DMS 273 (cell line): ENCODE measurements around the gene MAGIX.
"Not testable (repeated sequence)": the region's sequence is repeated elsewhere in the genome, so short reads cannot be mapped to it uniquely, and the experiment has no call there.

Source experiments
- DNase-seq: peaks from one replicate; lab custom pipeline; 2025; ENCODE audit not compliant: unreplicated experiment; lab: John Stamatoyannopoulos, UW

Gene MAGIX

DNA sequence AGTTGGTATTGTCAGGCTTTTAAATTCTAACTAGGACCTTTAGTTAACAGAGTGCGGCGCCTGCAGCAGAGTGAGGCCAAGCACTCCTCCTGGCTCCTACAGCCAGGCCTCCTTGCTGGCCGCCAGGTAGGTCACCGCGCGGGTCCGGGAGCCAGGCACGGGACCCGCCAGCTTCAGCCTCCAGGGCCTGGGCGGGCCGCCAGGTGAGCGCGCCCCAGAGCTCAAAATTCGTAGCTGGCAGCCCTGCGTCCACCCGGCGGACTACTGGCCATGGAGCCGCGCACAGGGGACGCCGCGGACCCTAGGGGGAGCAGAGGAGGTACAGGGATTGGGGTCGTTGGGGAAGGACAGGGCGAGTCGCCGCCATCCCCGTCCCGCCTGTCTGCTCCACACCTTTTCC, at the start of gene MAGIX:
TSS of gene MAGIX (plus strand) at position 139 of the 400 bp plus-strand sequence. CDS start at position 271, 132 bp downstream.
- no peak for DNase-seq

DNA sequence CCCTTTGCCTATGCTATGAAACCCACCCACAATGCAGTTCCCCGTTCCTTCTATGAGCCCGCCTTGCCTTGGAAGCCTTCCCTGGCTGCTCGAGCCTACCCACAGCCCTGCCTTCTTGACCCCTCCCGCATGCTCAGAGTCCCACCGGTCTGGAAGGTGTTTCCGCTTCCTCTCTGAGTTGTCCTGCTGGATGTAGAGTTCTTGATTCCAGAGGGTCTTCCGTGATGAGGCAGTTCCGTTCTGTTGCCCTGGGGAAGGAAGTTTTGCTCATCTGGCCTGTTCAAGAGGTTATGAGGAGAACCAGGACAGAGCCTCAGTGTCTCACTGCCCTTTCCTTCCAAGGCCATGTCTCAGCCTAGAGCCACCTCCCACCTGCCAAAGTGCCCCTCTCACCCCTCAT, 46.5 kb upstream of the MAGIX start:
- no peak for DNase-seq

DNA sequence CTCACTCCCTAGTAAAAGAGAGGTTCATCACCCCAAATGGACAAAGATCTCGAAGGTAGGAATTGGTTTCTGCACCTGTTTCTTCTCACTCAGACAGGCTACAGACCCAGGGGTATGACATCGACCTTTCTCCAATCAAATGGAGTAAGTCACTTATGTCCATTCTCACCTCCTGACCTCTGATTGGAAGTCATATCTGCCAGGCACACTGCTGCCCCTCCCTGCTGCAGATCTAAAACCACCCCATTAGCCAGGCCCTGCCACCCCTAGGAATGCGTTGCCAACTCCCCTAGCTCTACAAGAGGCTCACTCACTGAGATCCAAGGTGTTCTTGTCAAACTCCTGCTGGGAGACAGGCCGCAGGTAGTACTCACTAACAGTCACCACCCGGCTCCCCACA, 45.8 kb upstream of the MAGIX start:
- DNase-seq, result no peak

DNA sequence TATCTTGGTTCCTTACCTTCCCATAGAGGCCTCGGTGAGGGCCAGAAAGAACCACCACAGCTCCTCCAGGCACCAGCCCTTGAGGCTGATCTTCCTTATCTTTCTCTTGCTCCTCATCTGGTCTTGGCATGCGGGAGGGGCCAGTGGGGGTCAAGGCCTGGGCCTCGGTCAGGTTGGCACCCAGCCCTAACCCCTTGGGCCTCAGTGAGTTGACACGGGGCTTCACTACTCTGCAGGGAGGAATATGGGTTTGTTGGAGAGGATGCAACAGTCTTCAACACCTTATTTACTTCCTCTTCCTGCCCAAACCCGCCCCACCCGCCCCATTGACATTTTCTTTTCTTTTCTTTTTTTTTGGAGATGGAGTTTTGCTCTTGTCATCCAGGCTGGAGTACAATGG, 45.0 kb upstream of the MAGIX start:
- DNase-seq, result no peak

DNA sequence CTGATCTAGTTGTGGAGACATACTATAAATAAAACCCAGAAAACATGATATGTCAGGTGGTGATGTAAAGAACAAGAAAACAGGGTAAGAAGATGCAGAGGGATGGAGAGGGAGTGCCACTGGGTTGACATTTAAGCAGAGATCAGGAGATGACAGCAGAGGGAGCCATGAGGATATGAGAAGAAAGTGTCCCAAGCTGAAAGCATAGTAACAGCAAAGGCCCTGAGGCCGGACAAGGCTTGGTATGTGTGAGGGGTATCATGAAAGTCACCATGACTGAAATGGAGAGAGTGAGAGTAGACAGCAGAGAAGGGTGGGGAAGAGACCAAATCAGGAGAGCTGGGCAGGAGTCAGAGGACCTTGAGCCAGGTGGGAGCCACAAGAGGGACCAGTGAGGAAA, 42.5 kb upstream of the MAGIX start:
- no peak for DNase-seq

DNA sequence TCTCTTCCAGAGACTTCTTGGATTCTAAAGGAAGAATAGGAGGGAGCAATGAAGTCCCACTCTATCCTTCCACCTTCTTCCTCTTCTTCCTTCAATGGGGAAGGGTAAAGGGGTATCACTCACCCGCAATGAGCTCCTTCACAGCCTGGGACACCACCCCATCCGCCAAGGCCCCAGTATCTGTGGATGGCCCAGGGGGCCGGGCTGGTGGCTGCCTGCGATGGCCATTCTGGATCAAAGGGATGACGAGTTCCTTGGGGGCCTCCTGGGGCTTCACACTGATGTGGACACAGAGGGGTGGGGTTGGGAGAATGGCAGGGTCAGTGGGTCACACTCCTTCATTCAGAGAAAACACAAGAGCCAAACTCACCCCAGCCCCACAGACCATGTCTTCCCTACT, 40.1 kb upstream of the MAGIX start:
- DNase-seq, result no peak

DNA sequence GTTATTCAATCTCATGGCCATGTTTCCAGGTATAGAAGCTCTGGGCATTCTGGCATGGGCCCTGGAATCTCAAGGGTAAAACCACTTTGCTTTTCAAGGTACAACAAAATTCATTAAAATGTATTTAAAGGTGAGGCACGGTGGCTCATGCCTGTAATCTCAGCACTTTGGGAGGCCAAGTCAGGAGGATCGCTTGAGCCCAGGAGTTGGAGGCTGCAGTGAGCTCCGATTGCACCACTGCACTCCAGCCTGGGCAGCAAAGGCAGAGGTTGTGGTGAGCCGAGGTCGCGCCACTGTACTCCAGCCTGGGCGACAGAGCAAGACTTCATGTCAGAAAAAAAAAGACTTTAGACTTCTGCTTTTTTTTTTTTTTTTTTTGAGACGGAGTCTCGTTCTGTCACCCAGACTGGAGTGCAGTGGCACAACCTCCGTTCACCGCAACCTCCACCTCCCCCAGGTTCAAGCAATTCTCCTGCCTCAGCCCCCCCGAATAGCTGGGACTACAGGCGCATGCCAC, 34.8 kb upstream of the MAGIX start:
- not testable (repeated sequence) for DNase-seq

DNA sequence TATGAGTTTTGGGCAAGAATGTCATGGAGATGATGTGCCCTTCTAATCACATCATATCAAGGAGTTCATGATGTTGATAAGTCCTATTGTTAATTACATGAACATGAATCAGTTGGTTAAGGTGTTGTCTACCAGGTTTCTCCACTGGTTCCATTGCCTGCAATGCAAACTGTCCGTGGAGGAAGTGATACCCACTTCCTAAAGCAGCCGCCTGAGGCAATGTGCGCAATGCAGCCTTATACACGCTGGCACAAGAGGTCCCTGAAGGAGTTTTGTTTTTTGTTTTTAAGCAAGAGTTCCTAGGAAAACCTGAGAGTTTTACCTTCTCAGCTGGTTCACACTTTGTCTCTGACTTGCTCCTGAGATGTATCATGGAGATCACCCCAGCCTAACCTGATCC, 33.1 kb upstream of the MAGIX start:
- DNase-seq, result no peak

DNA sequence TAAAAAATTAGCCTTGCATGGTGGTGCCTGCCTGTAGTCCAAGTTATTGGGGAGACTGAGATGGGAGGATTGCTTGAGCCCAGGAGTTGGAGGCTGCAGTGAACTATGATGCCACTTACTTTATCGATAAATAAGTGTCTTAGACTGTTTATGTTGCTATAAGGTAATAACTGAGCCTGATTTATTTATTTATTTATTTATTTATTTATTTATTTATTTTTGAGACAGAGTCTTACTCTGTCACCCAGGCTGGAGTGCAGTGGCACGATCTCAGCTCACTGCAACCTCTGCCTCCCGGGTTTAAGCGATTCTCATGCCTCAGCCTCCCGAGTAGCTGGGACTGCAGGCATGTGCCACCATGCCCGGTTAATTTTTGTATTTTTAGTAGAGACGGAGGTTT, 30.3 kb upstream of the MAGIX start:
- DNase-seq, result not testable (repeated sequence)

DNA sequence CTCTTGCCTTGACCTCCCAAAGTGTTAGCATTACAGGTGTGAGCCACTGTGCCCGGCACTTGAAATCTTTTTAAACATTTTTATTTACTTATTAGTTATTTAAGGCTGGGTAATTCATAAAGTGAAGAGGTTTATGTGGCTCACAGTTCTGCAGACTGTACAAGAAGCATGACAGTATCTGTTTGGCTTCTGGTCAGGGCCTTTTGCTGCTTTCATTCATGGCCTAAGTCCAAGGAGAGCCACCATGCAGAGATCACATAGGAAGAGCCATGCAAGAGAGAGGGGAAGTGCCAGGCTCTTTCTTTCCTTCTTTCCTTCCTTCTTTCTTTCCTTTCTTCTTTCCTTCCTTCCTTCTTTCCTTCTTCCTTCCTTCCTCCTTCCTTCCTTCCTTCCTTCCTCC, 28.8 kb upstream of the MAGIX start:
- no peak for DNase-seq

DNA sequence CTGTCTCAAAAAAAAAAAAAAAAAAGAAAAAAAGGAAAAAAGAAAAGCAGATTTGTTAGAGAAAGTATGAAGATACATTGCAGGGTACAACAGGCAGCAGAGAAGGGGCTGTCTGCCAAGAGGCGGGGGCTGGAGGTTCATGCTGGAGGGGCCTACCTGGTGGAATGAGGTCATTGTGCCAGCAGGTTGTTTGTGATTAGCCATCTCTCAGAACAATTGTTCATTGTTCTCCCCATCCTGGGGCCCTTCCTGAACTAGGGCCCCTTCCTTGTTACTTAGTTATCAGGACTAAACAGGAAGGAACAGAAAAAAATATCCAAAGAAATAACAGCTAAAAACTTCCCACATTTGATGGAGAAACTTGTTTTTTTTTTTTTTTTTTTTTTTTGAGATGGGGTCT, 25.1 kb upstream of the MAGIX start:
- DNase-seq, result no peak

DNA sequence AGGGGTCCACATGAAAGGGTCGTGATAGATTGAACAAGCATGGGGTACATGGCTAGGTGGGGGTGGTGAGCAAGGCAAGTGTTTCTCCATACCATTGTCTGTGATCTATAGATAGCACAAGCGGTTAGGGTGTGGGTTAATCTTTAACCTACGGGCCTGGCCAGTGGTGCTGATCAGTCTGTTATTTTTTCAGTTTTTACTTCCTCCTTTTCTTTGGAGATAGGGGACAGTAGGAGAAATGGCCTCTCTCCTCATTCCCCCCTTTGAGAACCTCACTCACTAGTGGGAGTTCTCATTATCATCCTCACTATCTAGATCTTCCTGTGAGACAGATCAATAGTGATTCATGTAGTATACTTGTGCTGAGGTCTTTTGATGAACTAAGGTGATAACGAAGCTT, 22.8 kb upstream of the MAGIX start:
- DNase-seq, result no peak

DNA sequence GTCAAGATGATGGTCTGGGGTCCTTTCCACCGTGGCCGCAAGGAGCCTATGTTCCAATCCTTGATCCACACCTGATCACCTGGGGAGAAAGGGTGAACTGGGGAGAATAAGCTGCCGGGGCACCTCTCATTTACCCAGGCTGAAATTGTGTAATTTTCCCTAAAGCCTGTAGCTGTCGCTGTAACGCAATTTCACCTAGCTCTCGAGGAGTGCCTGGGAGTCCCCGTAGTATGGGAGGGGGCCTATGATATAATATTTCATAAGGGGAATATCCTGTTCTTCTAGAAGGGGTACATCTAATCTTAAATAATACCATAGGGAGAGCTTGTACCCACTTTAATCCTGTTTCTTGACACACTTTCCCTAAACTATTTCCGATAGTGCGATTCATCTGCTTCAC, 20.3 kb upstream of the MAGIX start:
- DNase-seq, result not testable (repeated sequence)

DNA sequence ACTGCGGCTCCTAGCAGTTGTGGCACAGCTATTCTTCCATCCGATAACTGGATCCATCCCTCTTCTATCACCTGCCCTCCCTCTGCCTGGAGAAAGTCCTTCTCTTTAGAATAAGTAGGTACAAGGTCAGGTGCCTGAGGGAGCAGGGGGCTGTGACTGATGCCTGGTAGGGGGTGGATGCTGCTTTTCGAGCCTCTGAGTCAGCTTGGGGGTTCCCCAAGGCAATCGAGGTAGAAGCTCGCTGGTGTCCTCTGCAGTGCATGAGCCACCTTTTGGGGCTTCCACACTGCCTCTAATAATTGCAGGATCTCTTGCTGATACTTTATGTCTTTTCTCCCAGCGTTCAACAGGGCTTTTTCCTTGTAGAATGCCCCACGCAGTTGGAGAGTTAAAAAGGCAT, 19.4 kb upstream of the MAGIX start:
- DNase-seq, result not testable (repeated sequence)

DNA sequence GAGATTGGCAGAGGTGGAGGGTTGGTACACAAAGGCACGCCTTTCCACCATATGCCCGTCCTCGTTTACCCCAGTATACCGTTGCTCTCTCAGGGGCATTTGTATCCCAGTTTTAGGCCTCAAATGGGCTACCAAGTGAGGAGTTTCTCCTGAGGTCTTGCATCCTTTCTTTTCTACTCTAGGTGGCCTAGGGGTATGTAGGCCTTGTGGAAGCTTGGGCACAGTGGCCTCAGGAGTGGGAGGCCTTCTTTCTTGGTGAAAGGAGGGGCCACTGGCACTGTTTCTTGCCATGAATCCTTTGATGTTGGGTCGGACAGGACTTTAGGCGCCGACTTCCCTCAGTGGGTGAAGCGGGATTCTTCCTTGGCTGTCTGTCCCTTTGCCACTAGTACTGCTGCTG, 15.3 kb upstream of the MAGIX start:
- DNase-seq, result no peak

DNA sequence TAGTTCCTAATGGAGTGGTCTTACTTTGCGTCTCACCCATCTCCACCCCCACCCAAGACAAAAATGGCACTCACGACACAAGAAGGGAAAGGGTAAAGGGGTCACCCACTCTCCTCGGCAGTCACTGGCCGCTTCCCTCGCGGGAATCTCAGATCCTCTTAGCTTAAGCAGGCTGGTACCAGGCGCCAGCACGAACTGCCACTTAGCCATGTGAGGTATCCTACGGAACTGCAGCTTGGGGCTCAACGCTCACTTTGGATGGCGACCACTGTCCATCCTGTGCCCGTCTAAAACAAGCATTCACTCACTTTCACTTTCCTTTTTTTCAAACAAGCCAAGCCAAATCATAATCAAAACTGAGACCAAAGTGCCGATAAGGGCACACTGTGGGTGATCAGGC, 14.6 kb upstream of the MAGIX start:
- DNase-seq, result no peak

DNA sequence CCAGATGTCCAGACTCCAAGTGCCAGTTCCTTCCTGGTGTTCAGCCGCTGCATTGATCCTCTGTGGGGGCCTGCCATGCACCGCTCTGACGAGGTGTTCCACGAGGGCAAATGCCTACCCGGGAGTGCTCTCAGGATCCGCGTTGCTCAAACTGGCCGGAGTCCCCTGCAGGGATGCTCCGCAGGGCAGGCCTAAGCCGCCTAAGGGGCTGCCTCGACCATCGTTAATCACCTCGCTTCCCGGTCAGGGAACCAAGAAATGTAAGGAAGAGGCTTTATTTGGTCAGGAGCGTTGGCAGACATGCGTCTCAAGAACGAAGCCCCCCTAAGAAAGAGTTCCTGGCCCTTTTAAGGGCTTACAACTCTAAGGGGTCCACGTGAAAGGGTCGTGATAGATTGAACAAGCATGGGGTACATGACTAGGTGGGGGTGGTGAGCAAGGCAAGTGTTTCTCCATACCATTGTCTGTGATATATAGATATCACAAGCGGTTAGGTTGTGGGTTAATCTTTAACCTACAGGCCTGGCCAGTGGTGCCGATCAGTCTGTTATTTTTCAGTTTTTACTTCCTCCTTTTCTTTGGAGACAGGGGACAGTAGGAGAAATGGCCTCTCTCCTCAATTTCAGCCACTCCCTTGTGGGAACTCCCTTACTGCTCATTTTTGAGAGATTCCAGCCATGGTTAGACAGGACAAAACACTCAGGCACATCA, 14.0 kb upstream of the MAGIX start:
- not testable (repeated sequence) for DNase-seq

DNA sequence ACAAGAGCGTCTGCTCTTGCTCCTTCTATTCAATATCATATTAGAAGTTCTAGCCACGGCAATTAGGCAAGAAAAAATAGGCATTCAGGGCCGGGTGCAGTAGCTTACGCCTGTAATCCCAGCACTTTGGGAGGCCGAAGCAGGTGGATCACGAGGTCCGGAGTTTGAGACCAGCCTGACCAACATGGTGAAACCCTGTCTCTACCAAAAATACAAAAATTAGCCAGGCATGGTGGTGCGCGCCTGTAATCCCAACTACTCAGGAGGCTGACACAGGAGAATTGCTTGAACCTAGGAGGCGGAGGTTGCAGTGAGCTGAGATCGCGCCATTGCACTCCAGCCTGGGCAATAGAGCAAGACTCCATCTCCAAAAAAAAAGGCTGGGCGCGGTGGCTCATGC, 13.3 kb upstream of the MAGIX start:
- not testable (repeated sequence) for DNase-seq

DNA sequence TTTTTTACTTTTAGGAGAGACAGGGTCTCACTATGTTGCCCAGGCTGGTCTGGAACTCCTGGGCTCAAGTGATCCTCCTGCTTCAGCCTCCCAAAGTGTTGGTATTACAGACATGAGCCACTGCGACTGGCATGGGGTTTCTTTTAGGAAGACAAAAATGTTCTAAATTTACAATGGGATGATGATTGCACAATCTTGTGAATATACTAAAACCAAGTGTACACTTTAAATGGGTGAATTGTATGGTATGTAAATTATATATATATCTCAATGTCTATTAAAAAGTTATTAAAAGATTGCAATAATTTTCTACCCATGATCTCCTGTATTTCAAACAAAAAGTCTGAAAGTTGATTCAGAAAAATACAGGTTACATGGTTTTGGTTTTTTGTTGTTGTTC, 9.1 kb upstream of the MAGIX start:
- no peak for DNase-seq

DNA sequence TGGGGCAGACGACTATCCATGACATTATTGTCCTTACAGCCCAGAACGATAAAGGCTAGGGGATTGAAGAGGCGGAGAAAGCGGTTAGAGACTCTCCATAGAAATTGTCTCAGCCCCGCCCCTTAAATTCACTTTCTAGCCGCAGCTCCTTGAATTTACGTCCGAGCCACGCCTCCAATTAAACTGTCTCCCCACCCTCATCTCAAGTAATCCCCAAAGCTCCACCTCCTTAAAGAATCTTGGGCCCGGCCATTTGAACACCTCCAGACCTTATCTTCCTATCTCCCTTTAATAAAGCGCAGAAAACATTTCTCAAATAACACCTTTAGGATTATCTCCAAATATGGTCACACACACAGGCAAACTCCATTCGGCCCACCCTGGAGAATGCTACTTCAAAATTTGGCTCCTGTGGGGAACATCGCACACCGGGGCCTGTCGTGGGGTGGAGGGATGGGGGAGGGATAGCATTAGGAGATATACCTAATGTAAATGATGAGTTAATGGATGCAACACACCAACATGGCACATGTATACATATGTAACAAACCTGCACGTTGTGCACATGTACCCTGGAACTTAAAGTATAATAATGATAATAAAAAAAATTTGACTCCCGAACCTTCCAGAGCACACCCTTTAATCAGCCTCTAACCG, 7.2 kb upstream of the MAGIX start:
- DNase-seq, result no peak

DNA sequence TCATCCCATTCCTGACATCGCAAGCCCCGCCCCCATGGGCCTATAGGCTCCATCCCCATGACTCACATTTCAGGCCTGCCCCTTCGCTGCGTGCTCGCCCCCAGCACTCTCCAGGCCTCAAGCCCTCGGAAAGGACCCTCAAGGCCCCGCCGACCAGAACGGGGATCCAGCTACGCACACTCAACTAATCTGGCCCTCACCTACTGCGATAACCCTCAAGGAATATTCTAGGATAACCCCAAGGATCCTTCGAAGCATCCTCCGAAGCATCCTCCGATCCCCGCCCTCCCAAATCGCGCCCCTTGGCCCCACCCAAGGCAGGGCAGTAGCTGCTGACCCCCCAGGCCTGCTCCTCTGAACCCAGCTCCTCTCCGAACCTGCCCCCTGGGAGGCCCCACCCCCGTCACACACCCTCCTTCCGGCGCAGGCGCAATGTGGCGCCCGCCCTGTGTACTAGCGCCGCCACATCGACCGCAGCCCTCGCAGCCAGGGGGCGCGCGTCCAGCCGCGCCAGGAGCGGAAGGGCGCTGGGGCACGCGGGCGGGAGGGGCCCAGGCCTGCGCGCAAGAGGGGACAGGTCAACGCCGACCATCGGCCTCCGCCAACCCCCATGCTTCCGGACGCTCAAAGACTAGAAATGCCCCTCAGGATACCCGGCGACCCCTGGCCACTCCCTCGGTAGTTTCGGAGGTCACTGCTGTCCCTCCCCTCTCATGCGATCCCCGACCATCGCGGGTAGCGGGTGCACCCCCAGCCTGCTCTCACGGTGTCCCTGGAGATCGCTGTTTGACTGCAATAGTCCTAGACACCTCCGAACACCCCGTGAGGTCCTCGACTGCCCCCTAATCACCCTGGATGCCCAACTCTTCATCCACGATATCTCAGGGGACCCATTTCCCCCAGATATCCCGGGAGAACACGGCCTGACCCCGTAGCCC, 6.4 kb upstream of the MAGIX start:
- DNase-seq, result peak; percentile 94

DNA sequence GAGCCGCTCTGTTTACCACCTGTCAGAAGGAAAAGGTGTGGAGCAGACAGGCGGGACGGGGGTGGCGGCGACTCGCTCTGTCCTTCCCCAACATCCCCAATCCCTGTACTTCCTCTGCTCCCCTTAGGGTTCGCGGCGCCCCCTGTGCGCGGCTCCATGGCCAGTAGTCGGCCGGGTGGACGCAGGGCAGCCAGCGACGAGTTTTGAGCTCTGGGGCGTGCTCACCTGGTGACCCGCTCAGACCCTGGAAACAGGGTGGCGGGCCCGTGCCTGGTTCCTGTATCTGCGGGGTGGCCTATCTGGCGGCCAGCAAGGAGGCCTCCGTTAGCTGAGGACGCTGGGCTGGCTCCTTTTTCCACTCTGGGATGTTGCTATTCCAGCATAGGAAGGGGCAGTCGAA, 5.4 kb upstream of the MAGIX start:
- no peak for DNase-seq
